Activated gamma-delta T cell (primary cell): ENCODE measurements around the gene MERTK.
"Not testable (repeated sequence)": the region's sequence is repeated elsewhere in the genome, so short reads cannot be mapped to it uniquely, and the experiment has no call there.

Source experiments
- DNase-seq: peaks from one replicate; lab custom pipeline; 2025; lab: John Stamatoyannopoulos, UW

Gene MERTK

GRCh38 chr2:111909997-111910396, 11.6 kb downstream of the MERTK start:
- not testable (repeated sequence) for DNase-seq

- no peak for DNase-seq
Measured at GRCh38 chr2:111910609-111911277, 12.3 kb downstream of the MERTK start.

DNA sequence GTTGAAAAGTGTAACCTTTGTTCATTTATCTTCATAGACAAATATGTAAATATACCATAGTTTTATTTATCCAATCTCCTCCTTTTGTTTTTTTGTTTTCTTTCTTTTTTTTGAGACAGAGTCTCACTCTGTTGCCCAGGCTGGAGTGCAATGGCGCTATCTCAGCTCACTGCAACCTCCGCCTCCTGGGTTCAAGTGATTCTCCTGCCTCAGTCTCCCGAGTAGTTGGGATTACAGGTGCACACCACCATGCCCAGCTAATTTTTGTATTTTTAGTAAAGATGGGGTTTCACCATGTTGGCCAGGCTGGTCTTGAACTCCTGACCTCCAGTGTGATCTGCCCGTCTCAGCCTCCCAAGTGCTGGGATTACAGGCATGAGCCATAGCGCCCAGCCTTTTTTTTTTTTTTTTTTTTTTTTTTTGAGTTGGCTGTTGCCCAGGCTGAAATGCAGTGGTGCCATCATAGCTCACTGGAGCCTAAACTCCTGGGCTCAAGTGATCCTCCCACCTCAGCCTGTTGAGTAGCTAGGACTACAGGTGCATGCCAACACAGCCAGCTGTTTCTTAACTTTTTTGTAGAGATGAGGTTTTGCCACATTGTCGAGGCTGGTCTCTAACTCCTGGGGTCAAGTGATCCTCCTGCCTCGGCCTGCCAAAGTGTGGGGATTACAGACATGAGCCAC, 13.0 kb downstream of the MERTK start:
- DNase-seq: not testable (repeated sequence)

- no peak for DNase-seq
Measured at GRCh38 chr2:111912547-111912946, 14.1 kb downstream of the MERTK start.

- DNase-seq: no peak
Measured at GRCh38 chr2:111917106-111917505, 18.7 kb downstream of the MERTK start.

DNA sequence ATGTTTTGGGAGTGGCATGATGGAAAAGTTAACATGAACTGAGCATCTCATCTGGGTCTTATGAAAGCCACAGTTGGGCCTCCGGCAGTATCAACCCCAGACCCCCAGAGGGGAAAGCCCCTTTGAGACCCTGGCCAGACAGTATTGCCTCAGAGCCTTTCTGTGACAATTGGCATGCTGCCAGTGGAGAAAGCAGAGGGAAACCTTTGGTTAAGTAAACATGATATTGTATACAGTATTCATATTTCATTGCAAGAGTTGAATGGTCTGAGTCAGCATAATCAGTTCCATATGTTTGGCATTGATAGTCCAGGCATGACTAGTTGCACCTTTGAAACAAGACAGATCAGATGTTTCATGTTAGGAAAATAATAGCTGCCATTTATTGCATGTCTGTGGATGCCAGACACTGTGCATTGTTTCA, 20.0 kb downstream of the MERTK start:
- DNase-seq: no peak

DNA sequence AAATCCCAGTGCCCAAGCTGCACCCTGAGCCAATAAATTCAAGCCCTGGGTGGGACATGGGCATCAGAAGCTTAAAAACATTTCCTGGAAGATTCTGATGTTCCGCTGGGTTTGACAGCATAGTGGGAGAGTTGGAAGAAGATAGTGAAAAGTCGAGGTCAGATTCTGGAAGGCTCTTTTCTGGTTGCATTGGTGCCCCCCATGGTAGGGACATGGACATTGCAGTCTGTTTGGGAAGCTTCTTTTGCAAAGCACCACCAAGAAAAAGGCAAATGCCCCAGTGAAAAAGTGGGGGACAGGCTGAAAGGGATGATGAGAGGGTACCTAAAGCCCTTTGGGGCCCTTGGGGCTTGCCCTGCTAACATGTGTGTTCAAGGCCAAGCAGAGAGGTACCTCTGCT, 21.0 kb downstream of the MERTK start:
- no peak for DNase-seq

DNA sequence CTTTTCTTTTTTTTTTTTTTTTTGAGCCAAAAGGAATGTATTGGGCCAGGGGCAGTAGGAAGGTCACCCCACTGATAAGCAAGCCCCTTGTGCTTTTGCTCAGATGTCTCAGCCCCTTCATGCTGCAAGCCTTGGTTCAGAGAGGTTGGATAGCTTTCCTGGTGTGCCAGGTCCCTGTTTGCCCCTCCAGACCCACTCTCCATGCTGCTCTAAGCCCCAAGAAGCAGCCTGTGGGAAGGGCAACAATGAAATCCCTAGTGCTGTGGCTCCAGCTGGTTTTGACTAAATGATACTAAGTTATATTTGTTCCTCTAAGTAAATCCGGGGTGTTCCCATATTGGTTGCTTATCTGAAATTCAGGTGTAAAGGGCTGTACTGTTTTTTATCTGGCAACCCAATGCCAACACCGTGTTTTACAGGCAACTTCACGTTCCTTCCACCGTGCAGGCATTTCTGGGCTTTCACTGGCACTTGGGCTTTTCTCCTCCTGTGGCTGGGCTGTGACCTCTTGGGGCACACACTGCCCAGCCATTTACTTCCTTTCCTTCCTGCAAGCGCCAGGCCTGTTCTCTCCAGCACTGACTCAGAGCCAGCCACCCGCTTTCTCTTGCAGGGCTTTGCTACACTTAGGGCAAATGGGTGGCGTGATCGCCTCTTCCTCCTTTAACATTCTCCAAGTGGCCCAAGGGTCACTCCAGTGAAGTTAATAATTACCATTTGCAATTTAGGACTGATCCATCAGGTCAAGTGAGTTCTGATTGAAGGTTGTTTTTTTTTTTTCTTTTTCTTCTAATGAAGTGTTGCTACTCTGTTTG, 21.6 kb downstream of the MERTK start:
- no peak for DNase-seq

DNA sequence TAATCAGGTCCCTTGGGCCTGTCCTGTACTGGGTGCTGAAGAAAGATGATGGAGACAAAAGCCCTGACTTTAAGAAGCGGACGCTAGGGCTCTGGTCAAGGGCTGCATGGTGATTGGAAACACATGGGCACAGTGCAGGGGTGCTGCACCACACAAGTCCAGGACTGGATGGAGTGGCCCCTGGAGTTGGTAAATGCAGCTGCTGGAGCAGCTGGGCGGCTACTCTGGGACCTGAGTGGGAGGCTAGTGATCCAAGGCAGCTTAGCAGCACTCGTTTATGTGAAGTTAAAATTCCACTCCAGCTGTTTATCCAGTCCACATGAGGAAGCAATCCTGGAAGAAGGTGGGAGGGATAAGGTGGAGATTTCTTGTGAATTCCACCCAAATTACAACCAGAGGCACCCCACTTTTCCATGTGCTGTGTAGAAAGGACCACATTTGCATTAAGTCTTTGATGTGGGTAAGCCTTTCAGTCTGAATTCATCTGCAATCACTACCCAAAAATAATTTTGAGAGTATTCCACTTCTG, 24.9 kb downstream of the MERTK start:
- DNase-seq: no peak

DNA sequence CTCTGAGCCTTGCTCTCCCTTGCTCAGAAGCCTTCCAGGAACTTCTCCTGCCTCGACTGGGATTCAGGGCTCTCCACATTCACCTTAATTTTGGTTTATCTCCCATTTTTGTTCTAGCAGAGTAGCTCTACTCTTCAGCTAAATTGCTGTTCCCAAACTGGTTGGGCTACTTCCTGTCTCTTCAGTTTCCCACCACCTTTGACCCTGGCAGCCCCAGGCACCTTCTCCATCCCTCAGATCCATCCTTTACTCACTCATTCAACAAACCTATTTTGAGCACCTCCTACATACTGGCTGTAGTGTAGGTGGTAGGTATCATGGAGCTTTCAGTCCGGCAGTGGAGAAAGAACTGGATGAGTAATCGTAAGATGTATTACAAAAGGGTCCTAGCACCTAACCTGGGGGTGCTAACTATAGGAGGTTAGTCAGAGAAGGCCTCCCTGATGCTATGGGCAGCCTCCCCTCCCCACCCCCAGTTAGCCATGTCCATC, 26.3 kb downstream of the MERTK start:
- DNase-seq: no peak

GRCh38 chr2:111927723-111928122, 29.3 kb downstream of the MERTK start:
- DNase-seq: no peak

GRCh38 chr2:111930409-111930808, 32.0 kb downstream of the MERTK start:
- no peak for DNase-seq

GRCh38 chr2:111930875-111931274, 32.5 kb downstream of the MERTK start:
- DNase-seq: no peak

- no peak for DNase-seq
Measured at GRCh38 chr2:111932841-111933291, 34.5 kb downstream of the MERTK start.

DNA sequence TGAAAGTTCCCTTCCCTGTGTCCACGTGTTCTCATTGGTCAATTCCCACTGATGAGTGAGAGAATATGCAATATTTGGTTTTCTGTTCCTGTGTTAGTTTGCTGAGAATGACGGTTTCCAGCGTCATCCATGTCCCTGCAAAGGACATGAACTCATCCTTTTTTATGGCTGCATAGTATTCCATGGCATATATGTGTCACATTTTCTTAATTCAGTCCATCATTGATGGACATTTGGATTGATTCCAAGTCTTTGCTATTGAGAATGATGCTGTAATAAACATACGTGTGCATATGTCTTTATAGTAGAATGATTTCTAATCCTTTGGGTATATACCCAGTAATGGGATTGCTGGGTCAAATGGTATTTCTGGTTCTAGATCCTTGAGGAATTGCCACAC, 35.5 kb downstream of the MERTK start:
- not testable (repeated sequence) for DNase-seq

- no peak for DNase-seq
Measured at GRCh38 chr2:111936881-111937280, 38.5 kb downstream of the MERTK start.

DNA sequence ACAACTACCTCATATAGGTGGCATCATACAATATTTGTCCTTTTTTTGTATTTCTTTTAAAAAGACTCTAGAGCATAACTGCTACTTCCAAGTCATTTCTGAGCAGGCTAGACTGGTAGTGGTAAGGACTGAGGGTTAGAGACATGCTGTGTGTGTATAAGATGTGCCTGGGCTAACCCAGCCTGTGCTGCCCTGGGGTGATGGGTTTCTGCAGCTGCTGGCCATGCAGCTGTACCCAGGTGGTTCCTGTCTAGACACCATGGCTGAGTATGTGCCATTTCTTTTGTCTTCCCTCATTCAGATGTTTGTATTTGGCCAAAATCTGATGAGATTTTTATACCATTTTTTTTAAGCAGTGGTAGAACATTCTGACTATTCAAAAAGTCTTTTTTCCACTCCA, 40.0 kb downstream of the MERTK start:
- no peak for DNase-seq

DNA sequence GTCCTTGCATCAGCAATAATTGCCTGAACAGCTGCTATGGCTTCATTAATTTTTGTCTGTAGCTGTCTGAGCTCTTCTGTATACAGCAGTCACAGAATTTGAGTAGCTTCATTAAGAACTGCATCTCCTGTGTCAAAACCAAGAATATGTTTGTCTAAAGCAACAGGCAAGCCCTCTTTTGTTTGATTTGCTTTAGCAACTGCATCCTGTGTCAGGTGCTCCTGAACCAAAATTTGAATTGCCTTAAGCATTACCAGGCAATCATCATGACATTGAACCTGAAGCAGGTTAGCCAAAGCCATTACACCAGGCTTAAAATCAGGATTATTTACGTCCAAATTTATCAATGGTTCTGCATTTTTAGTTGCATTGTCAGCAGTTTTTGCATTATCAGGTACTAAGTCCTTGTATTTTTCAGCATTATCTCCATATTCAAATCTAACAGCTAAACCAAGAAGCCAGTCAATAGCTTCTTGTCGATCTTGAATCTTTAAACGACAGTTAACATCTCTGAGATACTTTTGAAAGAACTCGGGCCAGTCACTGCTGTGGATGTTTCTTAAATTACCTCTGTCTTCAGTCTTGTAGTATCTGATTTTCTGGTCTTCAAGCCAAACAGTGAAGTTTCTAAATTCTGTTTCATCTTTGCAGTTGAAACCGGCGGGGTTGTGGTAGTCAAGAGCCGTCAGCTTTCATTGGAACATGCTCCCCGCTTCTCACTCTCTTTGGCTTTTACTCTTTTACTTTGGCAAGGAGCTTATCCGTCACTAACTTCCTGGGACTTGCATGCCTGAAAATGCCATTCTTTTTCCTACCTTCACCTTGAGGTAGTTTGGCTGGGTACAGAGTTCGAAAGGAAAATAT, 42.2 kb downstream of the MERTK start:
- no peak for DNase-seq

DNA sequence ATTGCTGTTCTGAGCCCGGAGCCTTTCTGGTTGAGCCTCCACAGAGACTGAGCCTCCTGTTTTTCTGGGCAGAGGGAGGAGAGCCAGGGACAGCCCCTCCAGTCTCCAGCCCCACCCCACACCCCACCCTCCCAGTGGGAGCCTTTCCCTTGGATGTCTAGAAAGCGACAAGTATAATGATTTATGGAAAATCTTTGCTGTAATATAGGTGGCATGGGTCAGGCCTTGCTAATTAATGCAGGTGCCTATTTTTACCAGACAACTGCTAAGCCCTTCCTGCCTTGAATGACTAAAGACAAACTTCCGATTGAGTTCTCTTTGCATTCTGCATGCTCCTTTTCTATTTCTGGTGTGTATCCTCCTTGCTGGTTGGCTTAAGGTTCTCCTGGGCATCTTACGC, 43.1 kb downstream of the MERTK start:
- DNase-seq: no peak

GRCh38 chr2:111944531-111945210, 46.3 kb downstream of the MERTK start:
- DNase-seq: no peak
